ENCODE results near the gene RPAIN.

- TF ChIP-seq CTCF (IDR thresholded peaks at IDR 0.05): no peak
- no peak for TF ChIP-seq POLR2A (IDR thresholded peaks at IDR 0.05)
Measured at GRCh38 chr17:5424909-5425308, 4.9 kb downstream of the RPAIN start.
